Stomach (tissue), 9 donors: ENCODE results near the gene AFM. TPM values are rescaled to one million over a fixed set of nuclear protein-coding genes. Genes with fewer than 3 reads are reported as not detected.
A peak's percentile ranks its signal among the peaks of the same experiment; 100 is the strongest.

ENCODE experiments used
- DNase-seq, 2 donors: peaks; one replicate each; pipeline versions ENCODE4 v3.0.0 to v3.0.0-alpha.2; 2013 to 2019
- H3K27ac ChIP-seq, 5 donors: fragments of 200-600 bp in 4 of 5; sonication (generic) in 4 of 5; one replicate each; pipeline ENCODE4 v1.5.1; 2013 to 2019; ENCODE audit warnings: mild to moderate bottlenecking in 1 of 5, moderate library complexity in 1 of 5
- H3K27me3 ChIP-seq, 3 donors: fragments of 200-600 bp; sonication (generic); one replicate each; pipeline ENCODE4 v1.5.1; 2017 to 2019; ENCODE audit warnings: mixed run types in 1 of 3
- H3K36me3 ChIP-seq, 4 donors: fragments of 200-600 bp; sonication (generic); 1 replicate in 3 of 4; 2 replicates in 1 of 4; pipeline ENCODE4 v1.5.1; 2016 to 2019
- H3K4me1 ChIP-seq, 4 donors: fragments of 200-600 bp; sonication (generic); one replicate each; pipeline ENCODE4 v1.5.1; 2016 to 2019
- H3K4me3 ChIP-seq, 4 donors: fragments of 200-600 bp; sonication (generic) in 3 of 4; one replicate each; pipeline ENCODE4 v1.5.1; 2016 to 2019; ENCODE audit warnings: mild to moderate bottlenecking in 1 of 4
- H3K9me3 ChIP-seq, 4 donors: fragments of 200-600 bp; sonication (generic); one replicate each; pipeline ENCODE4 v1.5.1; 2016 to 2019
- EP300 ChIP-seq: sonication (generic); formaldehyde crosslinking; IDR thresholded peaks from one replicate; pipeline ENCODE4 v1.6.1; 2017; ENCODE audit warnings: antibody characterized with exemption
- POLR2A ChIP-seq, 4 donors: fragments of 450-650 bp; IDR thresholded peaks; one replicate each; pipeline ENCODE4 v1.6.1; 2016; ENCODE audit warnings: antibody characterized with exemption in 4 of 4, control low read depth in 2 of 4, mild to moderate bottlenecking in 1 of 4, moderate library complexity in 1 of 4
- POLR2AphosphoS5 ChIP-seq, 3 donors: sonication (generic); formaldehyde crosslinking; IDR thresholded peaks; one replicate each; pipeline ENCODE4 v1.6.1; 2016; ENCODE audit warnings: antibody characterized with exemption in 3 of 3
- WGBS, 5 donors: extraction: QIAGEN DNeasy Blood & Tissue Kit in 3 of 5; methylation state at CpG; one replicate each; pipeline versions ENCODE4 v1.1.5 to v1.1.7; 2013 to 2018; 5-methylcytosine and 5-hydroxymethylcytosine counted together
- intact Hi-C: fragments of 100-400 bp; cut with DNase I; formaldehyde crosslinking; loops from one replicate; pipeline ENCODE4 v1.15.1; 2023; ENCODE audit warnings: low total_unique reads
- polyA plus RNA-seq, 3 donors: library from polyadenylated mRNA; stranded (reverse); fragments of 200-250 nt; gene quantifications; one replicate each; pipeline ENCODE4 v1.2.3, GENCODE V29; 2013
- total RNA-seq, 5 donors: library from RNA; depleted of rRNA; stranded (reverse); fragments of >200 nt; gene quantifications; one replicate each; pipeline versions ENCODE4 v1.1.0 to v1.2.3, GENCODE V29; 2014 to 2016
- TF ChIP-seq, protein P1 (sequence below), 7 experiments: fragments of 450-650 bp in 4 of 7; fragments of 200-600 bp in 3 of 7; sonication (generic) in 3 of 7; IDR thresholded peaks; one replicate each; pipeline ENCODE4 v1.5.1; 2016 to 2019; ENCODE audit warnings: antibody characterized with exemption in 7 of 7, control low read depth in 2 of 7, mild to moderate bottlenecking in 1 of 7
- donor health status: healthy with polysubstance abuse.
- donor health status: Bipolar disorder and iron deficiency.
- donor health status: healthy.

The AFM gene
- total and polyA plus RNA-seq, 8 donors: 0.05 to 1.8 (median 0.81) TPM; not detected in 5

DNA sequence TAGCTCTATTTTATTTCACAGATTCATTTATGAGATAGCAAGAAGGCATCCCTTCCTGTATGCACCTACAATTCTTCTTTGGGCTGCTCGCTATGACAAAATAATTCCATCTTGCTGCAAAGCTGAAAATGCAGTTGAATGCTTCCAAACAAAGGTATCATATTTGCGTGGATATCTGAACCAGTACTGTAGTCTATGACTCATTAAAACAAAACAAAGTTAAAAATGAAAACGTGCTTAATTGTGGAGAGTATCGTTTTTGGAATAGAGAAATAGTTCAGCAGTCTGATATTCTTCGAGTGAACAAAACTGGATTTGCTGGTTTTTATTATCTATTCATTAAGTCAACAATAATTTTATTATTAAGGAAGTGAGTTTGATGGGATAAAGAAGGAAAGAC, 39.3 kb upstream of the AFM start:
- no peak overlapping the region for H3K27ac ChIP-seq
- no peak overlapping the region for H3K4me3 ChIP-seq
- intact Hi-C loops: no loop called here
- 28 to 50% (median 40%) methylated on average over 5 of the region's 5 CpGs for WGBS, 5 donors
- no peaks in the 10 kb centered on the region for H3K27me3 ChIP-seq
- no peak for DNase-seq
- no peaks in the 10 kb centered on the region for H3K36me3 ChIP-seq
- no peaks in the 10 kb centered on the region for H3K9me3 ChIP-seq
- H3K4me1 ChIP-seq: no peaks in the 10 kb centered on the region
- no peak for TF ChIP-seq POLR2A (IDR thresholded peaks at IDR 0.05)
- TF ChIP-seq, protein P1, sequence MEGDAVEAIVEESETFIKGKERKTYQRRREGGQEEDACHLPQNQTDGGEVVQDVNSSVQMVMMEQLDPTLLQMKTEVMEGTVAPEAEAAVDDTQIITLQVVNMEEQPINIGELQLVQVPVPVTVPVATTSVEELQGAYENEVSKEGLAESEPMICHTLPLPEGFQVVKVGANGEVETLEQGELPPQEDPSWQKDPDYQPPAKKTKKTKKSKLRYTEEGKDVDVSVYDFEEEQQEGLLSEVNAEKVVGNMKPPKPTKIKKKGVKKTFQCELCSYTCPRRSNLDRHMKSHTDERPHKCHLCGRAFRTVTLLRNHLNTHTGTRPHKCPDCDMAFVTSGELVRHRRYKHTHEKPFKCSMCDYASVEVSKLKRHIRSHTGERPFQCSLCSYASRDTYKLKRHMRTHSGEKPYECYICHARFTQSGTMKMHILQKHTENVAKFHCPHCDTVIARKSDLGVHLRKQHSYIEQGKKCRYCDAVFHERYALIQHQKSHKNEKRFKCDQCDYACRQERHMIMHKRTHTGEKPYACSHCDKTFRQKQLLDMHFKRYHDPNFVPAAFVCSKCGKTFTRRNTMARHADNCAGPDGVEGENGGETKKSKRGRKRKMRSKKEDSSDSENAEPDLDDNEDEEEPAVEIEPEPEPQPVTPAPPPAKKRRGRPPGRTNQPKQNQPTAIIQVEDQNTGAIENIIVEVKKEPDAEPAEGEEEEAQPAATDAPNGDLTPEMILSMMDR (IDR thresholded peaks at IDR 0.05): no peak

DNA sequence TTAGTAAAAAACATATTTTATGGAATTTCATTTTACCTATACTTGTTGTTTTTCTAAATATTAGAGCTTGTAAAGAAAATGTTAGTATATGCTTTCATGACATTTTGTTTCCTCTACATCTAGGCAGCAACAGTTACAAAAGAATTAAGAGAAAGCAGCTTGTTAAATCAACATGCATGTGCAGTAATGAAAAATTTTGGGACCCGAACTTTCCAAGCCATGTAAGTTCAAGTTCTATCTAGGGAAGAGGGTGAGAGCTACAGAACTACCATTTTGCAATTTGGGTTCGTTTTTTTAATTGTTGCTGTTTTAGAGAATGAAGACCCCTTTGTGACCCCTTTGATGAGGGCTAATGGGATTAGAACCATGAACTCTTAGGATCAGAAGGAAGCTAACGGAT, 38.3 kb upstream of the AFM start:
- Histone ChIP-seq H3K4me3 (no peak overlapping the region), H3K27ac (no peak overlapping the region), H3K36me3 (no peaks in the 10 kb centered on the region), H3K9me3 (no peaks in the 10 kb centered on the region), H3K27me3 (no peaks in the 10 kb centered on the region), H3K4me1 (no peaks in the 10 kb centered on the region)
- no peak for DNase-seq
- TF ChIP-seq POLR2A (IDR thresholded peaks at IDR 0.05) (no peak), POLR2AphosphoS5 (IDR thresholded peaks at IDR 0.05) (no peak)
- TF ChIP-seq, protein P1 (IDR thresholded peaks at IDR 0.05): no peak
- 71 to 80% (median 75%) methylated on average over 3 of the region's 3 CpGs for WGBS, 5 donors
- intact Hi-C loops: no loop called here

DNA sequence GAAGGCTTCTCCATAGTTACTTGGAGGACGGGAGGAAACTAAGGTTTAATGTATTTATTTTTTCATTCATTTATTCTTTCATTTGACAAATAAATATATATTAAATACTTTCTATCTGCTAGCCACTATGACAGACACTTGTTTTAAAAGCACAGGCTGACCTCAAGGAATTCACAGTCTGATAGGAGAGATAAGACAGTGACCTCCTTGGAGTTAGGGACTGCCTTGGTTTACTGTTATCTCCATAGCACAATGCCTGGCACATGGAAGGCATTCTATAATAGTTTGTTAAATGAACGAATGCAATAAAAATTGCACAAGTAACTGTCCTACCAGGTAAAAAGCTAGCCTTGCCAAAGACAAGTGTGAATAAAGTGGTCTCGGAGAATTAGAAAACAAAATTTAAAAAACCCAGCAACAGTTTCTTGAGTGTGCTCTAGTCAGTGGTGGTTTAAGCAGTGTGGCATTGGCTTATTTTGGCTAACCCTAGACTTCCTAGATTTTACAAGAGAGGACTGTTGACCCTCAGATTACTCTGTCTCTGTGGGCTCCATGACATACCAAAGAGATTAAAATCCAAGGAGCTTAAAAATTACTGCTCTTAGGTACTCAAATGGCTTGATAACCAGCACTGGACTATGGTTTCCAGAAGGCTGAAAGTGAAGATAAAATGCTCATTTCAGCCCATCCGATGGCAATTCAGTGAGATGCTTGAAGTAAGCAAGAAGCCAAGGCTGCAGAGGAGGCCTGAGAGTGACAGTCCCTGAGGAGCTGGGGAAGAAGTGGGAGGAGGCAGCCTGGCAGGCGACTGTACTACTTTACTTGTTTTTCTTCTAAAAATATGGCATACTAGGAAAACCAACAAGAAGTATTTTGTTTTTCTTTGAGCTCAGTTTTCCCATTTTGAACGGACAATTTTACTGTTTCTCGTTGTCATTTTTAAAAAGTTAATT, 35.9 kb upstream of the AFM start:
- Histone ChIP-seq H3K4me1 (no peaks in the 10 kb centered on the region), H3K4me3 (no peak overlapping the region), H3K27me3 (no peaks in the 10 kb centered on the region), H3K9me3 (no peaks in the 10 kb centered on the region), H3K36me3 (no peaks in the 10 kb centered on the region), H3K27ac (no peak overlapping the region)
- TF ChIP-seq, protein P1 (IDR thresholded peaks at IDR 0.05): no peak
- WGBS, 5 donors: 78 to 86% (median 83%) methylated on average over 7 of the region's 7 CpGs
- DNase-seq: no peak
- intact Hi-C loops: no loop called here

DNA sequence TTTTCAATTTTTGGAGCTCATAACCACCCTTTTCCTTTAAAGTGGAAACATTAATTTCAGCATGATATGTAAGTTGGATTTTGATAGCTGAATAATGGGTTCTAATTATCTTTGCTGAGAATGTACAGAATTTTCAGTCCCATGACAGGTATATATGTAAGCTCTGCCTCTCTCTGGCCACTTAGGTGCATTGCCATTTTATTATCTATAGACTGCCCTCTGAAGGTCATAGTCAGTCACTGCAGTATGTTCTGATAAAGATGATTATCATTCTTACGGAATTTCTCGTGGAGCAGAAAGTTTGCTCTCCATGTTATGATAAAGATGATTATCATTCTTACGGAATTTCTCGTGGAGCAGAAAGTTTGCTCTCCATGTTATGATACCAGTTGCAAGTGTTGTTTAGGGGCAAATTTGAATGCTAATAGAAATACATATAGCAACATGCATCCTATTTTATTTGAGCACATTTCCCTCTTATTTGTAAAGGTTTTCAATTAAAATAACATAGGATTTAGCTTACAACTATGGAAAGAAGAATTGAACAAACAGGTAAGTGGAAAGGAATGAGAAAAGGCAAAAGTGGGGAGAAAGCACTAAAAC, 35.1 kb upstream of the AFM start:
- H3K9me3 ChIP-seq: no peaks in the 10 kb centered on the region
- peak in 1 of 2 donors; percentile 57 for DNase-seq
- intact Hi-C loops: no loop called here
- no peaks in the 10 kb centered on the region for H3K4me1 ChIP-seq
- WGBS, 5 donors: 5 to 15% (median 10%) methylated on average over 4 of the region's 4 CpGs
- H3K27ac ChIP-seq: no peak overlapping the region
- no peaks in the 10 kb centered on the region for H3K36me3 ChIP-seq
- no peak for TF ChIP-seq EP300
- TF ChIP-seq, protein P1 (IDR thresholded peaks at IDR 0.05): peak in 5 of 7 experiments; percentile 42 to 81 (median 71)
- H3K27me3 ChIP-seq: no peaks in the 10 kb centered on the region
- no peak overlapping the region for H3K4me3 ChIP-seq
